Glomerular endothelial cell (primary cell): ENCODE measurements around the gene KCNJ12. TPM values are rescaled to one million over a fixed set of nuclear protein-coding genes. Genes with fewer than 3 reads are reported as not detected.

ENCODE experiments used
- DNase-seq: peaks from one replicate; pipeline ENCODE4 v3.0.0-alpha.2; 2011; ENCODE audit warnings: low read depth, low spot score; ENCODE audit errors: extremely low read depth
- total RNA-seq: library from RNA; depleted of rRNA; stranded (reverse); fragments of >200 nt; gene quantifications from 2 replicates; pipeline ENCODE4 v1.2.3, GENCODE V29; 2015

Gene KCNJ12
- total RNA-seq, 1 donor from 2014 or later = 0.58 TPM

GRCh38 chr17:21363776-21364642 lies 12.1 kb upstream of the KCNJ12 start:
- no peak for DNase-seq

- no peak for DNase-seq
Measured at GRCh38 chr17:21365016-21365415, 11.1 kb upstream of the KCNJ12 start.

- DNase-seq = no peak
Measured at GRCh38 chr17:21368545-21369246, 7.5 kb upstream of the KCNJ12 start.

- no peak for DNase-seq
Measured at GRCh38 chr17:21369395-21369794, 6.8 kb upstream of the KCNJ12 start.

GRCh38 chr17:21370430-21370829 lies 5.7 kb upstream of the KCNJ12 start:
- no peak for DNase-seq

DNA sequence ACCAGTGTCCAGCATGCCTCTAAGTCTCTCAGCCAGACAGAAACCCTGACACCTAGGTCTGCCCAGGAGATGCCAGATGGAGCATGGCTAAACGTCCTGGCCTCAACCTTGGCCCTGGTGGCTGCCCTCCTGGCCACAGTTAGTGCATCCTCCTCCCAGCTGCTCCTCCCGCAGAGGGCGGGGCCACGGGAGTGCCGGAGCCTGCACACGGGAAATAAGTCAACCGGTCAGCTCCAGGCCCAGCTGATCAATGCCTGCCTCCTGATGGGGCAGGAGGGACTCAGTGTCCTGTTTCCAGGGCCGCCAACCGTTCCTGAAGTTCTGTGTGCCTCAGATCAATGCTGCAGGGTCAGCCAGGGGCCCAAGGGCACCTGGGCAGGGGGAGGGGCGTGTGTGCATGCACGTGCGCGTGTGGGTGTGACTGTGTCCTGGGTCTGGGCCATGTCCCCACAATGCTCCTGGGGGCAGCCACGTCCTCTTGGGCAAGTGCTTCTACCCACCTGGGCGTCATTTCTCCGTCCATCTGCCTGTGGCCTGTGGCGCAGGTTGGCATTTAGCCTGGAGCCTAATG lies 4.6 kb upstream of the KCNJ12 start:
- DNase-seq = no peak

- no peak for DNase-seq
Measured at GRCh38 chr17:21372256-21372954, 3.8 kb upstream of the KCNJ12 start.

GRCh38 chr17:21373036-21373435 lies 3.1 kb upstream of the KCNJ12 start:
- DNase-seq = no peak

DNA sequence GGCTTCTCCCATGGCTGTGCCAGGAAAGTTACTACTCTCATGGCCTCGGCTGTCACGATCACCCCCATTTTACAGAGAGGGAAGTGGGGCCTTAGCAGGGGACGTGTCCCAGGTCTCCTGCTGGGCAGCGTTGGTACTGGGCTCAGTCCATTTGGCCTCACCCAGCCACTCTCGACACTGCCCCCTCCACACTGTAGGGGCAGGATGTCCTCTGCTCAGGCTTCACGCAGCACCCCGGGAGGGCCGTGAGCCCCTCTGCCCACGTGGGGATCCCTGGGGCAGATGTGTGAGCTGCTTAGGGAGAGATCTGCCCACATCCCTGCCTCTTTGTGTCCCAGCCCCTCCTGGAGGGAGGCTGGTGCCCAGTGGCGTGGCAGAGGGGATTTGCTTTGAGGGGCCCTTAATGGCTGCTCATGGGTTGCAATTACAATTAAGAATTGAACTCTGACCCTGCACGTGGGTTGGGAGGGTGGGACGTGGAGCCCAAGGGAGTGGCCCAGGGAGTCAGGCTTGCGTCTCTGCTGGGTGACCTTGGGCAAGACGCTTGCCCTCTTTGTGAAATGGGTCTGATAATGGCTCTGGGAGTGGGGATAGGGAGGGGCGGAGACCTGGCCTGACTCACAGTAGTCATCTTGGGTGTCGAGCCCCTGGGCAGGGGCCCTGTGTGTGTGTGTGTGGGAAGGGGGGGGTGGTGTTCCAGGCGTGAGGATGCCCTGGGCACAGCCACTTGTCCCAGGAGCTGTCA lies 2.3 kb upstream of the KCNJ12 start:
- no peak for DNase-seq

DNA sequence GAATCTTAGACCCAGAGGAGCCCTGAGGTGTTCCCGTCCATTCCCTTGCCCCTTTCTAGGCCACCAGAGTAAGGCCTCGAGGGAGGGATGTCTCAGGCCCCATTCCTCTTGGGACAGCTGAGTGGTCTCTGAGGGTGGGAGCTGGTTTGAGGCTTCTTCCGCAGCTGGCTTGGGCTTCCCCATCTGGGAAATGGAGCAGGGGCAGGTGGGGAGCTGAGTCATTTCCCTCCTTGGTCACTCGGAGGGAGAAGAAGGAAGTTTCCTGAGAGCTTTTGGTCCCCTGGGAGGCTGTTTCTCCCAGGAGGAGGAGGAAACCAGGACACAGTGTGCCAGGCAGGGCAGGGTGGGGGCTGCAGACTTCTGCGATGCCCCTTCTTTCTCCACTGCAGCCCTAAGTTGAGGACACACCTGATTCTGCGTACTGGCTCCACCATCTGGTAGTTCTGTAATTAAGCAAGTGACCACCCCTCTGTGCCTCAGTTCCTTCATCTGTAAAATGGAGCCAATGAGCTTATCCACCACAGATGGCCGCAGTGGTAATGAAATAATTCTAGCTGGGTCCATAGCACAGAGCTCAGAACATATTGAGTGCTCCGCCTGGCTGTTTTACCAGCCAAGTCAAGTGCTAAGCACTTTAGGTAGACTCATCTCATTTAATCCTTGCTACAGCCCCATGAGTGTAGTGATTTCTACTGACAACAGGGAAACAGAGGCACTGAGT lies 1.6 kb upstream of the KCNJ12 start:
- no peak for DNase-seq

- no peak for DNase-seq
Measured at GRCh38 chr17:21375162-21375560, 996 bp upstream of the KCNJ12 start.

GRCh38 chr17:21375757-21376080 lies 438 bp upstream of the KCNJ12 start:
- no peak for DNase-seq

DNA sequence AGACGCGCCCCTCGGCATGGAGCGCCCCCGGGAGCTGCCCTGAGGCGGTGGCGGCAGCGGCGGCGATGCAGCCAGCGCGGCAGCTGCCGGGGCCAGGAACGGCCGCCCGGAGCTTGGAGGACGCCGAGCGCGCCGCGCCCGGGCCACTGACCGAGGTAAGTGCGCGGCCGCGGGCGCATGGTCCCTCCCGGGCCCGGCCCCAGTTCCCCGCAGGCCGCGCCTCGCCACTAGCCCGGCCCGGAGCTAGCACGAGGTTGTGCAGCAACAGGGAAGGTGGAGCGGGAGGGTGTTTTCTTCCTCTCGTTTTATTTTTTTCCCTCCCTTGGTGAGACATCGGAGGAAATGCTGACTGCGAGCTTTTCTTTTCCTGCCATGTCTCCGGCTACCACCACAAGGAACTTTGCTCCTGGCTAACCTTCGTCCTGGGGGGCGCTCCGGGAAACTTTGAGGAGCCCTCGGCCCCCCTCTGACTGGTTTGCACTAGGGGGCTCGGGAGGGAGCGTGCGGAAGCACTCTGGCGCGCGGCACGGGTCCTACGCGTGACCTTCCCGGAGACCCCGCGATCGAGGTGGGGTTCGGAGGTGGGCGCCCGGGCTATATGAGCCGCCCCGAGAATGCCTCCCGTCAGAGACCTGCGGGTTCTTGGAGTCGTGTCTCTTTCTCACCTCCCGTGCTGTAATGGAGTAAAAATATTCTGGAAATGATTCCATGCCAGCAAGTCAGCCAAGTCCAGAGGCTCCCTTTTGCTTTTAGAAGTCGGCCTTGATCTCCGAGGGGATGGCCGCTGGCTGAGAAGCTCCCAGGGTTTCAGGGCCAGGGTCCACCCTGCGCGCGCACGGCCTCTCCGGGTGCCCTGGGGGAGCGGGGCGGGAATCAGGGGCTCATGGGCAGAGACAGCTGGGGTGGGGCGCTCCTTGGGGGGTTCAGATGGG lies 868 bp downstream of the KCNJ12 start:
- DNase-seq = no peak

DNA sequence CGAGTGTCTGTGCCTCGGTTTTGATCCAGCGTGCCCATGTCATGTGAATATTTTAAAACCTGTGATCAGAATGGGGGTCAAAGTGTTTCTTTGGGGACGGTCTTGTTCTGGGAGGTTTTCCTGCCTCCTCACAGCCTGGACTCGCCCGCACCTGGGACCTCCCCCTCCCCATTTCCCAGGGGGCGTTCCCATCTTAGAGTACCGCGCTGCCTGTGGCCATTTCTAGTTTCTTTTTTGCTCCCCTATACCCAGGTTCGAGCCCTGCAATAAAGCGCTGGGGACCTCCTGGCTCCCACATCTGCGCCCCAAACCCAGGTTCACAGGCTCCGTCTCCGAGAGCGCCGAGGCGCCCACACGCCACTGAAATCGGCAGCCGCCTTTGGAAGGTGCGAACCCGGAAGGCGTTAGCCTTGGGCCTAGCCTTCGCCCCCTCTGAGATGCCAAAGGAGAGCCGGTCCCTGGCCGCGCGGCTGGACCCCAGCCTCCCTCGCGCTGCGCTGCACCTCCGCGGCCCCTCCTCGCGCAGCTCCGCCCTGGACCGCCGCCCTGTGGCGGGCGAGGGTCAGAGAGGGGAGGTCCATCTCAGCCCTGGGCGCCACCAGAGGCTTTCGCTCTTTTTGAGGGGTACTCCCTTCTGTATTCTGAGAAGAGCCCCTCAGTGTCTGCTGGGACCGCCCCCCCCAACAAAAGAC lies 1.7 kb downstream of the KCNJ12 start:
- DNase-seq = no peak

DNA sequence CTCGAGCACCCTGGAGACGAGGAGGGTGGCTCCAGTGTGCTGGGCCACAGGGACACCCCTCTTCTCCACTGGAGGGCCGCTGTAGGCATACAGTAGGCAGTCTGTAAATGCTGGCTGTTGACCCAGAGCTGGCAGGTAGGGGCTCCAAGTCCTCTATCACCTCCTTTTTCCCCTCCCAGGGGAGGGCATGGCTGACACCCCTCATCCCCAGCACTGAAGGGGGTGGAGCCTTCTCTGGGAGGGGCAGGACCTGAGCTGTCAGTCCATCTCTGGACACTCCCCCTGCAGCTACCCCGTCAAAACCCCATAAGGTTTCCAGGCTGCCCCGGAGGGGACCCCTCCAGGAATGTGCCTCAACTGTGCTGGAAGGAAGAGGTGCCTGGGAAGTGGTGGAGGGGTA lies 2.4 kb downstream of the KCNJ12 start:
- no peak for DNase-seq

GRCh38 chr17:21379080-21379711 lies 3.0 kb downstream of the KCNJ12 start:
- DNase-seq = no peak

DNA sequence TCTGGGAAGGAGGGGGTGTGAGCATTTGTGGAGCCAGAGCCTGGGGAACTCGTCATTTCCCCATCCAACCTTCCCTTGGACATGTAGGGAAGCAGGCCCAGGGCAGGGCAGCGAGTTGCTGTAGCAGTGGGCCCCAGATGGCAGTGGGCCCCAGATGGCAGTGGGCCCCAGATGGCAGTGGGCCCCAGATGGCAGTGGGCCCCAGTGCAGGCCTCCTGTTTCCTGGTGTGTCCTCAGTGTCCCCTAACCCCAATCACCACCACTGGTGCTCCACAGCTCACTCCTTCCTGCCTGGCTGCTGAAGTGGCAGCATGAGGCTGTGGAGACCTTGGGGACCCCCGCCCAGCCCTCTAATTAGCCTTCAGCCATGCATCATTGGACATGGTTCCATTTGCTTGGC lies 4.5 kb downstream of the KCNJ12 start:
- DNase-seq = no peak
